ENCODE measurements around the gene ZNF426.

ZNF426 gene

DNA sequence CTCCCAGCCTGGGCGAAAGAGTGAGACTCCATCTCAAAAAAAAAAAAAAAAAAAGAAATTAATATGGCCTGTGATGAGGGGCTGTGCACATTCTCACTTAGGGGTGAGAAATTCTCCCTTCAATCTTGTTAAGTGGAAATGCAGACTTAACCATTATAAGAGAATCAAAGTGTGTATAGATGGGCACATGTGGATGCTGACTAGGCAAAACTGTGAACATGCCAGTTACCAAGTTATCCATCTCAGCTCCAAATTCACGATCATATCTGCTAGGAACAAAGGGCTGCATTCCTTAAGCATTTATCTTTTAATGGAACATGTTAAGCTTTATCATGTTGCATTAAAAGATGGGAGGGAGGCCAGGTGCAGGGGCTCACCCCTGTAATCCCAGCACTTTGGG, 44.3 kb downstream of the ZNF426 start:
- no peak for DNase-seq

DNA sequence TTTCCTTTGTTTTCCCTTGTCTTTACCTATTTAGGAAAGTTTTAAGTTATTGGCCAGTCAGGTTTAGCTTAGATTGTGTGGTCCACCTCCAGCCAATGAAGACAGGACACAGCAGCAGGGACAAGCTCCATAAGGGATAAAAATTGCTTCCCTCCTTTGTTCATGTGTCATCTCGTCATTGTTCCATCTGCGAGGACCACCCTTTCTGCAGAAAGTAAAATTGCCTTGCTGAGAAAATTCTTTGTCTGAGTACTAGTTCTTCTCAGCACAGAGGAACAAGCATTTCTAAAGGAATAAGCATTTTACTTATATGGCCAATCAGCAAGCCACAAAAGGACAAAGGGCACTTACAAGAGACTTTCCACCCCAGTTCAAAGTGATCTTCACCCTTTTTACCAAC, 51.4 kb downstream of the ZNF426 start:
- no peak for DNase-seq

DNA sequence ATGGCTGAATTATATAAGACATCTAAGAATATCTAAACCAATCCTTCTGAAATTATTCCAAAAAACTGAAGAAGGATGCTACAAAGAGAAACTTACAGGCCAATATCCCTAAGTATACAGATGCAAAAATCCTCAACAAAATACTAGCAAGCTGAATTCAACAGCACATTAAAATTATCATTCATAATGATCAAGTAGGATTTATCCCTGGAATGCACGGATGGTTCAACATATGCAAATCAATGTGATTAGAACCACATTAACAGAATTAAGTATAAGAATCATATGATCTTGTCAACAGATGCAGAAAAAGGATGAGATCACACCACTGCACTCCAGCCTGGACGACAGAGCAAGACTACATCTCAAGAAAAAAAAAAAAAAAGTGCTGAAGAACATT, 53.3 kb downstream of the ZNF426 start:
- DNase-seq, result no peak

DNA sequence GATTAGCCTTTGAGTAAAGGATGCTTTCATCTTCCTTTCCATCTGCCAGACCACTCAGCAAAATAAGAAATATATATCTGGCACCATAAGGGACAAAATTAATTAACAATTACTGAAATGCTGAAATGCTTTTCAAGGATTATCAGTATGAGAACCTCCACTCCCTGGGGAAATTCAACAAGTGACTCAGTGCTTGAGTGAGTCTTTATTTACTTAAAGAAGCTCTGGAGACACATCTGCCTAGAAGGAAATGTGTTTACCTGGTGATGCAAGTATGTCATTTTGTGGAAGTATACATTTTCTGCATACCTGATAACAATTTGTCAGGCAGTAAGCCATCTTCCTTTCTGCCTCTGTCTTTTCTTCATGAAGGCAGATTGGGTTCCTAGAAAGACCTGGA, 63.5 kb downstream of the ZNF426 start:
- no peak for DNase-seq

All from DMS153 (cell line).